HEK293 (cell line): ENCODE results near the gene HDDC2.

Source experiments
- CTCF ChIA-PET: fragments of 350-600 bp; formaldehyde crosslinking; extraction: SDS; loops from one replicate; lab custom pipeline; 2021; ENCODE audit warnings: antibody characterized with exemption; lab: Yijun Ruan, JAX
- POLR2A ChIA-PET: fragments of 300-600 bp; formaldehyde crosslinking; extraction: SDS; loops from one replicate; lab custom pipeline; 2020; ENCODE audit warnings: antibody characterized with exemption, inconsistent platforms; lab: Yijun Ruan, JAX
- H3K27ac ChIP-seq: fragments of 200-500 bp; sonication (Bioruptor generic); 2 replicates; pipeline ENCODE4 v1.5.1; 2014; ENCODE audit warnings: low read depth, low read length, control low read depth, inconsistent platforms; ENCODE audit errors: extremely low read depth
- H3K36me3 ChIP-seq, 2 experiments: fragments of 200-500 bp in 1 of 2; sonication (Bioruptor generic) in 1 of 2; 1 replicate in 1 of 2; 2 replicates in 1 of 2; pipeline ENCODE4 v1.5.1; 2014 to 2017; ENCODE audit warnings: inconsistent platforms in 2 of 2, low read length in 2 of 2; ENCODE audit not compliant: control insufficient read depth in 2 of 2, insufficient read depth in 1 of 2
- H3K4me1 ChIP-seq: fragments of 200-500 bp; sonication (Bioruptor generic); 2 replicates; pipeline ENCODE4 v1.5.1; 2014; ENCODE audit warnings: mild to moderate bottlenecking, low read length, inconsistent platforms; ENCODE audit not compliant: control insufficient read depth, insufficient read depth
- H3K4me3 ChIP-seq: 2 replicates; pipeline ENCODE4 v1.5.1; 2011; ENCODE audit warnings: low read depth, mild to moderate bottlenecking, control low read depth, low read length, moderate library complexity
- H3K9me3 ChIP-seq: fragments of 200-500 bp; sonication (Bioruptor generic); 2 replicates; pipeline ENCODE4 v1.5.1; 2014; ENCODE audit warnings: low read depth, low read length, inconsistent platforms; ENCODE audit not compliant: control insufficient read depth, insufficient read depth
- ATF2 ChIP-seq: fragments of 450-650 bp; formaldehyde crosslinking; IDR thresholded peaks from 2 replicates; pipeline ENCODE4 v1.5.1; 2016; ENCODE audit warnings: missing biosample characterization, missing genetic modification characterization, low read depth
- KLF16 ChIP-seq: fragments of 450-650 bp; formaldehyde crosslinking; IDR thresholded peaks from 2 replicates; pipeline ENCODE4 v1.5.1; 2017; ENCODE audit warnings: missing biosample characterization, missing genetic modification characterization
- PRDM2 ChIP-seq: fragments of 450-650 bp; formaldehyde crosslinking; IDR thresholded peaks from 2 replicates; pipeline ENCODE4 v1.5.1; 2016; ENCODE audit warnings: missing biosample characterization, missing genetic modification characterization, borderline replicate concordance
- PRDM6 ChIP-seq: fragments of 450-650 bp; formaldehyde crosslinking; IDR thresholded peaks from 2 replicates; pipeline ENCODE4 v1.5.1; 2017; ENCODE audit warnings: missing biosample characterization, missing genetic modification characterization
- SP7 ChIP-seq: fragments of 450-650 bp; formaldehyde crosslinking; IDR thresholded peaks from 2 replicates; pipeline ENCODE4 v1.5.1; 2016; ENCODE audit warnings: missing biosample characterization, missing genetic modification characterization
- ZEB2 ChIP-seq: fragments of 450-650 bp; formaldehyde crosslinking; IDR thresholded peaks from 2 replicates; pipeline ENCODE4 v1.5.1; 2016; ENCODE audit warnings: missing biosample characterization, missing genetic modification characterization
- ZNF366 ChIP-seq: fragments of 450-650 bp; formaldehyde crosslinking; conservative IDR thresholded peaks from 2 replicates; pipeline ENCODE4 v1.5.1; 2016; ENCODE audit warnings: missing biosample characterization, missing genetic modification characterization
- ZNF394 ChIP-seq: fragments of 450-650 bp; formaldehyde crosslinking; IDR thresholded peaks from 2 replicates; pipeline ENCODE4 v1.5.1; 2016; ENCODE audit warnings: missing biosample characterization, missing genetic modification characterization, mild to moderate bottlenecking, moderate library complexity, borderline replicate concordance
- ZNF488 ChIP-seq: fragments of 450-650 bp; formaldehyde crosslinking; IDR thresholded peaks from 2 replicates; pipeline ENCODE4 v1.5.1; 2016; ENCODE audit warnings: missing biosample characterization, missing genetic modification characterization
- ZNF513 ChIP-seq: fragments of 450-650 bp; IDR thresholded peaks from 2 replicates; pipeline ENCODE4 v1.5.1; 2018; ENCODE audit warnings: missing biosample characterization, missing genetic modification characterization
- ZNF518A ChIP-seq: fragments of 450-650 bp; formaldehyde crosslinking; conservative IDR thresholded peaks from 2 replicates; pipeline ENCODE4 v1.5.1; 2016; ENCODE audit warnings: low read depth, missing biosample characterization, missing genetic modification characterization
- ZNF692 ChIP-seq: fragments of 450-650 bp; formaldehyde crosslinking; IDR thresholded peaks from 2 replicates; pipeline ENCODE4 v1.5.1; 2016; ENCODE audit warnings: missing biosample characterization, missing genetic modification characterization
- ZNF777 ChIP-seq: fragments of 450-650 bp; formaldehyde crosslinking; IDR thresholded peaks from 2 replicates; pipeline ENCODE4 v1.5.1; 2017; ENCODE audit warnings: missing biosample characterization, missing genetic modification characterization, borderline replicate concordance

Gene HDDC2

GRCh38 chr6:125300992-125301434 is 754 bp downstream of the HDDC2 start (continued):
- TF ChIP-seq PRDM2 (tag by site-specific recombination) (no peak), ZEB2 (tag by site-specific recombination) (no peak), ATF2 (no peak), ZNF366 (tag by site-specific recombination) (no peak), ZNF488 (tag by site-specific recombination) (no peak), ZNF777 (tag by site-specific recombination) (no peak), ZNF513 (no peak), PRDM6 (tag by site-specific recombination) (no peak)

GRCh38 chr6:125299257-125299656 is 2.5 kb downstream of the HDDC2 start:
- Histone ChIP-seq H3K36me3 (peaks cover 24 to 62% of the 10 kb centered on the region in 2 experiments), H3K4me3 (no peak overlapping the region), H3K9me3 (no peaks in the 10 kb centered on the region), H3K27ac (no peak overlapping the region), H3K4me1 (no peaks in the 10 kb centered on the region)
- POLR2A ChIA-PET = no interaction called here
- CTCF ChIA-PET = interaction anchor here (0.7 to 1.9 kb wide), 2 partner anchors 146 to 785 kb away, joined by 4 to 6 read pairs; partner anchors contain the start of gene TPD52L1
- TF ChIP-seq ZNF394 (tag by site-specific recombination) (no peak), ZNF488 (tag by site-specific recombination) (no peak), KLF16 (tag by site-specific recombination) (no peak), ZNF518A (no peak), SP7 (tag by site-specific recombination) (no peak), ZNF513 (no peak), ZNF692 (tag by site-specific recombination) (no peak)
